ENCODE measurements around the gene FAM120AOS. TPM values are rescaled to one million over a fixed set of nuclear protein-coding genes. Genes with fewer than 3 reads are reported as not detected.

FAM120AOS gene
- total RNA-seq: 28.4 TPM
- polyA plus RNA-seq (ENCODE audit: insufficient read depth in 1 of 8, insufficient read length in 8 of 8, low replicate concordance in 1 of 8): 10 to 100 TPM; 34.8 to 41.8 (median 37.6) TPM
- long read RNA-seq, donor 1, partial matches to known transcripts: 13 of 21 reads
- long read RNA-seq, donor 1, other reads (novel, unspliced or antisense): 0 of 21 reads
- long read RNA-seq, donor 2: 0 reads
- long read RNA-seq, donor 3, full-length matches to known transcripts: 15 of 57 reads
- long read RNA-seq, donor 3, partial matches to known transcripts: 42 of 57 reads
- long read RNA-seq, donor 3, other reads (novel, unspliced or antisense): 0 of 57 reads
- long read RNA-seq, donor 4, full-length matches to known transcripts: 9 of 24 reads
- long read RNA-seq, donor 4, partial matches to known transcripts: 15 of 24 reads
- long read RNA-seq, donor 4, other reads (novel, unspliced or antisense): 0 of 24 reads
- long read RNA-seq, donor 5, full-length matches to known transcripts: 47 of 116 reads
- long read RNA-seq, donor 5, partial matches to known transcripts: 63 of 116 reads
- long read RNA-seq, donor 5, other reads (novel, unspliced or antisense): 6 of 116 reads
- long read RNA-seq, donor 6, full-length matches to known transcripts: 26 of 104 reads
- long read RNA-seq, donor 6, partial matches to known transcripts: 68 of 104 reads
- long read RNA-seq, donor 6, other reads (novel, unspliced or antisense): 10 of 104 reads
- long read RNA-seq, donor 7, transcript FAM120AOS-206 (4 exons, 1,491 nt): minor isoform, 7 of 21 reads
- long read RNA-seq, donor 7, transcript FAM120AOS-202 (3 exons, 1,800 nt): major isoform, 10 of 21 reads
- long read RNA-seq, donor 7, partial matches to known transcripts: 0 of 21 reads
- long read RNA-seq, donor 7, other reads (novel, unspliced or antisense): 0 of 21 reads
- long read RNA-seq, donor 8, partial matches to known transcripts: 54 of 59 reads
- long read RNA-seq, donor 8, other reads (novel, unspliced or antisense): 0 of 59 reads
- long read RNA-seq, donor 9, full-length matches to known transcripts: 12 of 12 reads
- long read RNA-seq, donor 9, partial matches to known transcripts: 0 of 12 reads
- long read RNA-seq, donor 9, other reads (novel, unspliced or antisense): 0 of 12 reads
- long read RNA-seq, donor 10, full-length matches to known transcripts: 15 of 325 reads
- long read RNA-seq, donor 10, partial matches to known transcripts: 310 of 325 reads
- long read RNA-seq, donor 10, other reads (novel, unspliced or antisense): 0 of 325 reads
- long read RNA-seq, donor 11, full-length matches to known transcripts: 9 of 9 reads
- long read RNA-seq, donor 11, partial matches to known transcripts: 0 of 9 reads
- long read RNA-seq, donor 11, other reads (novel, unspliced or antisense): 0 of 9 reads

DNA sequence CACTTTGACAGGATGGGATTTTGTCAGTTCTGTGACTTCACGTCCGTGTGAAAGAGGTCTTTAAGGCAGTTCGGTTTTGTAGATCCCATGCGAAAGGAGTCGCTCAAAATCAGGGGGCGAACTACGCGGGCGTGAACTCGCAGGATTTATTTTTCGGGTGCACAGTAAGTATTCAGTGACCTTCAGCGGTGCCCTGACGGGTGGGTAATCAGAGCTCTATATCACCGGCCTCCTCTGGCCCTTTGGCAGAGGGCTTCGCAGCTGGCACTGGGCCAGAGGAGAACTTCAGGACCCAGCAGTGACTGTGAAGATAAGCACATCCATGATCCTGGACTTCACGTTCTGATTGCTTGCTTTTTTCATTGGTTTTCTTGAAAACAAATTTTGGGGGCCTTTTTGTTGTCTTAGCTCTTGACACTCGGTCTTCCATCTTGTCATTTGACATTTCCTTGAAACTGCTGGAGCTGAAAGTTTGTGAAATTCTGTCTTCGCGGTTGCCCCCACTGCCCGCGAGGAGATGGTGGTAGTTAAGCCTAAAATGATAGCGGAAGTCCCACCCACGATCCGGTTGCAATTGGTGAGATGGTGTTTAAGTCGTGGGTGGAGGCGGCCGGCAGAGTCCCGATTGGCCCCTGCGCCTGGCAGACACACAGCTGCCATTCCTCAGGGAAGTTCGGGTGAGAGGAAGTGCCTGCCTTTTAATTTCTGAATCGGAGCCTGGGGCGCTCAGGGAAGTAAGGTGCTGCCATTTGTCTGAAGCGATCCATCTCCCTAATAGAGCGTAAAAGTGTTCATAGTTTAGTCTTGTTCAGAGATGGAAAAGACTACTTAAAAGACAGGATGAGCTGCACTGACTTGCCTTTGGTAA lies at the start of gene FAM120AOS:
FAM120AOS (minus strand) TSS at position 535 of the 868 bp plus-strand sequence. CDS start 872 bp downstream, outside the sequence.
- H3K4me1 ChIP-seq (ENCODE audit: control insufficient read depth, insufficient read depth, low read length): peaks cover 13% of the 10 kb centered on the region
- H3K27ac ChIP-seq (ENCODE audit: low read length): peak within 1 kb of the TSS; percentile 88
- H3K4me3 ChIP-seq (ENCODE audit: low read length): peak within 1 kb of the TSS; percentile 78
- peaks cover 4% of the 10 kb centered on the region for H3K36me3 ChIP-seq (ENCODE audit: control insufficient read depth, insufficient read depth, low read length)
- no peaks in the 10 kb centered on the region for H3K27me3 ChIP-seq (ENCODE audit: control insufficient read depth, insufficient read depth, low read length)
- WGBS (ENCODE audit: insufficient coverage): 0% methylated on average over 24 of the region's 34 CpGs
- peak; percentile 98 for DNase-seq
- no peaks in the 10 kb centered on the region for H3K9me3 ChIP-seq (replicated peaks; ENCODE audit: control insufficient read depth, low read depth, low read length)

DNA sequence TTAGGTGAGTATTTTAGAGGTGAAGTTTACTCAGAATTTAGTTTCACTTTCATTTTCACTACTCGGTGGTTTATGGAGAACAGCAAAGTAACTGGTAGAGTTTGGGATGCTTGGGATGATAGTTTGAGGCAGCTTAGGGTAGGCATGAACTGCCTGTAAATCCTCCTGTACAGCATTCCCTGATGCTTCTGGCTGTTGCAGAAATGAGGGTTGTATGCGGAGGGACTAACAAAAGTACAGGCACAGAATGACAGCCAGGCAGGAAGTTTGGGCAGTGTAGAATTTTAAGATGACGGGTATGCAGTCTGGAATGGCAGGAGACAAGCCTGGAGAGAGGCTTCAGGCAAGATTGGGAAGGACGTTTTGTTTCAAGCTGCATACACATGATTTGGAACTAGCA lies 48.0 kb upstream of the FAM120AOS start:
- no peak overlapping the region for H3K4me3 ChIP-seq (ENCODE audit: low read length)
- no peaks in the 10 kb centered on the region for H3K27me3 ChIP-seq (ENCODE audit: control insufficient read depth, insufficient read depth, low read length)
- no peak overlapping the region for H3K27ac ChIP-seq (ENCODE audit: low read length)
- H3K9me3 ChIP-seq (replicated peaks; ENCODE audit: control insufficient read depth, low read depth, low read length): no peaks in the 10 kb centered on the region
- WGBS (ENCODE audit: insufficient coverage): 82% methylated on average over 3 of the region's 4 CpGs
- peaks cover 44% of the 10 kb centered on the region for H3K36me3 ChIP-seq (ENCODE audit: control insufficient read depth, insufficient read depth, low read length)
- peaks cover 3% of the 10 kb centered on the region for H3K4me1 ChIP-seq (ENCODE audit: control insufficient read depth, insufficient read depth, low read length)
- no peak for DNase-seq

DNA sequence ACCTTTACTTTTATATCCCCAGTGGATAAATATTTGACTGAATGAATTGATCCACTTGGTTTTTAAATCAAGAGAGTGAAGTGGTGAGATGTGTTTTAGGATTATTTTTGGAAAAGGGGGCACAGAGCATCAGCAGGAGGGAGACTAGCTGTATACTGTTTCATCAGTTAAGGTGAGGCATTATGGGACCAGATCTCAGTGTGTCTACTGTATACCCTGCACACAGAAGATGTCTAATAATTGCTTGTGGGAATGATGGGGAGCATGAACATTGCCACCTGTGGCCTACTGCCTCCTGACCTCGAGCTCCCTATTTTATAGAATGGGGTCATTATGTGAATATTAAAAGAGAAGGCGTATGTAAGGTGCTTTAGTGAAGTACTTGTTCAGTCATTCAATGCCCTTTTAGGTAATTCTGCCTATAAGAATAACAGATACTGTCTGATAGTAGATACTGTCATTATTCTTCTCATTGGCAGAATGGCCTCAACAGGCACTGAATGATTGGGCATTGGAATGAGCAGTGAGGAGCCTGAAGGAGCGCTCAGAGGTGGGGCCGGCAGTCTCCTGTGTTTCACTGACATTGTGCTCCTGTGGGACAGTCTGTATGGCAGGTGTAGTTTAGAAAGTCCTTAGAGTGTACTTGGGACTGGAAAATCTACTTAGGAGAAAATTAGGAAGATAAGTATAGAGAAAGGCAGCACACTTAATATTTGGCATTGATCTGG lies 47.4 kb upstream of the FAM120AOS start:
- peaks cover 49% of the 10 kb centered on the region for H3K36me3 ChIP-seq (ENCODE audit: control insufficient read depth, insufficient read depth, low read length)
- no peaks in the 10 kb centered on the region for H3K9me3 ChIP-seq (replicated peaks; ENCODE audit: control insufficient read depth, low read depth, low read length)
- H3K4me1 ChIP-seq (ENCODE audit: control insufficient read depth, insufficient read depth, low read length): peaks cover 3% of the 10 kb centered on the region
- 92% methylated on average over 3 of the region's 4 CpGs for WGBS (ENCODE audit: insufficient coverage)
- no peak for DNase-seq
- no peaks in the 10 kb centered on the region for H3K27me3 ChIP-seq (ENCODE audit: control insufficient read depth, insufficient read depth, low read length)
- no peak overlapping the region for H3K27ac ChIP-seq (ENCODE audit: low read length)
- H3K4me3 ChIP-seq (ENCODE audit: low read length): no peak overlapping the region

DNA sequence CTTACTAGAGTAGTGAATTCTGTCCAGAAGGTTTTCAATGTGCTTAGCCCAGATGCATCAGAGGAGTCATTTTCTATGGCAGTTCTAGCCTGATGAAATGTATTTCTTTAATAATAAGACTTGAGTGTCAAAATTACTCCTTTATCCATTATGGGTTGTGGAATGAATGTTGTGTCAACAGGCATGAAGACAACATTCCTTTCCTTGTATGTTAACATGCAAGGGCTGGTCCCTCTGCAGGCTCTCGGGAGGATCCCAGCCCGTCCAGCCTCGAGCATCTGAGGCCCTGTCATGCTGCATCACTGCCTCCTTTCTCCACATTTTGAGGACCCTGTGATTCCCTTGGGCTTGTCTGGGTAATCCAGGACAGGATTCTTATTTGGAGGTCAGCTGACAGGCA lies 42.9 kb upstream of the FAM120AOS start:
- peaks cover 3% of the 10 kb centered on the region for H3K4me1 ChIP-seq (ENCODE audit: control insufficient read depth, insufficient read depth, low read length)

DNA sequence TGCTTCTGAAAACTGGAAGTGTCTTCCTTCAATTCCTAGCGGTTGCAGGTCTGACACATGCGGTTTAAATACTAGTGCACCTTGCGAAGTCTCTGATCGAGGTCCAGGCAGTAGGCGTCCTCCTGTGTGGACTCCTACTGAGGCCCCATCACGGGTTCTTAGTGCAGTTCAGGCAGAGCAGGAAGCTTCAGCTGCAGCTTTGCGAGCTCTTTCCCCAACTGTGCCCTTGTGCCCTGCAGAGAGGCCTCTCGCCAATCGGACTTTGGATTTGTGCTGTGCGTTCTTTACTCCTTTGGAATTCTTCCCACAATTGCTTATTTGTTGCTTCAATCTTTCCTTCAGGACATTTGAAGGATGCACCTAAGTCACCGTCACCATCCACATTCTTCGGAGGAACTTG lies 40.6 kb upstream of the FAM120AOS start:
- Histone ChIP-seq H3K27me3 (ENCODE audit: control insufficient read depth, insufficient read depth, low read length) (no peaks in the 10 kb centered on the region), H3K9me3 (replicated peaks; ENCODE audit: control insufficient read depth, low read depth, low read length) (no peaks in the 10 kb centered on the region), H3K4me3 (ENCODE audit: low read length) (no peak overlapping the region), H3K4me1 (ENCODE audit: control insufficient read depth, insufficient read depth, low read length) (no peaks in the 10 kb centered on the region), H3K36me3 (ENCODE audit: control insufficient read depth, insufficient read depth, low read length) (peaks cover 44% of the 10 kb centered on the region), H3K27ac (ENCODE audit: low read length) (no peak overlapping the region)
- WGBS (ENCODE audit: insufficient coverage): 93% methylated on average over 12 of the region's 12 CpGs
- DNase-seq: no peak

More for the DNA sequence above, 42.9 kb upstream of the FAM120AOS start:
- Histone ChIP-seq H3K9me3 (replicated peaks; ENCODE audit: control insufficient read depth, low read depth, low read length) (no peaks in the 10 kb centered on the region), H3K36me3 (ENCODE audit: control insufficient read depth, insufficient read depth, low read length) (peaks cover 51% of the 10 kb centered on the region), H3K4me3 (ENCODE audit: low read length) (no peak overlapping the region), H3K27me3 (ENCODE audit: control insufficient read depth, insufficient read depth, low read length) (no peaks in the 10 kb centered on the region), H3K27ac (ENCODE audit: low read length) (no peak overlapping the region)
- 86% methylated on average over 3 of the region's 3 CpGs for WGBS (ENCODE audit: insufficient coverage)
- no peak for DNase-seq

DNA sequence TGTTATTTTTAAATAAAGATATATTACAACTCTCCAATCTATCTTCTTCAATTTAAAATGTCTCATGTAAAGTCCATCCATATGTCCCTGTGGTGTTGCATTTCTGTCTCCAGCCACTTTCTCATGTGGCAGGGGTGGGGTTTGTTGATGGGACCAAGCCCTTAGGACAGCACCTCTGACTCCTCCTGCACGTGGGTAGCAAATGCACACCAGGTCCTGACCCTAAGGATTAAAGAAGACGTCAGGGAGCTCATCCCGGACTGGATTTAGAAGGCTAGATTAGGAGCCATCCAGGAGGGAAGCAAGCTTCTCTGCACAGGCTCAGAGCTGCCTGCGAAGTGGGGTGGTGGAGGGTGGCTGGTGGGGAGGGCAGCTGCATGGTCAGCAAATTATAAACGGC lies 38.9 kb upstream of the FAM120AOS start:
- Histone ChIP-seq H3K27ac (ENCODE audit: low read length) (no peak overlapping the region), H3K9me3 (replicated peaks; ENCODE audit: control insufficient read depth, low read depth, low read length) (no peaks in the 10 kb centered on the region), H3K4me1 (ENCODE audit: control insufficient read depth, insufficient read depth, low read length) (no peaks in the 10 kb centered on the region), H3K4me3 (ENCODE audit: low read length) (no peak overlapping the region), H3K27me3 (ENCODE audit: control insufficient read depth, insufficient read depth, low read length) (no peaks in the 10 kb centered on the region), H3K36me3 (ENCODE audit: control insufficient read depth, insufficient read depth, low read length) (peaks cover 40% of the 10 kb centered on the region)
- DNase-seq: peak; percentile 10
- WGBS (ENCODE audit: insufficient coverage): 38% methylated on average over 3 of the region's 5 CpGs

DNA sequence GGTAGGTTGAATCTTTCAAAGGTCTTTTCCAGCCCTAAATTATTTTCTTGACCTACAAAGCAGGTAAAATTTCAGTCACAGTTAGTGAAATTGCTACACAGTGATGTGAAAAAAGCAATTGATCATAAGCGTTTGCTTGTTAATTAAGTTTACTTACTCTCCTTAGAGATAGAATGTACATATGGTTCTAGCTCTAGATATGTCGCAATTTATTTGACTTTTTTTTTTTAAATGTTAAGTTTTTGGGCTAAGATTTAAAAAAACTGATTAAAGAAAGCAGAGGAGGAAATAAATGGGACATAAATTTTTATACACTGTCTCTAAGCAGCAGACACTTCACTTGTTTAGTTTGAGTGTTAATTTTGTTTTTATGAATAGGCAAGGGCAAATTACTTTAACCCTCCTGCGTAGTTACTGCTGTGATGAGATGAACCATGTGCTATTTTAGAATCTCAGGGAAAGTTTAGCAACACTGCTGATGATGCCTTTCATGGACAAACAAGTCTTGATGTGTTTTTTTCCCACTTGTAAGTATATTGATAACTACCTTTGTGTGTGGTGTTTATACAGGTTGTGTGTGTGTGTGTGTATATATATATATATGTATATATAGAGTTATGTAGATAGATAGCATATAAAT lies 38.3 kb upstream of the FAM120AOS start:
- Histone ChIP-seq H3K36me3 (ENCODE audit: control insufficient read depth, insufficient read depth, low read length) (peaks cover 34% of the 10 kb centered on the region), H3K9me3 (replicated peaks; ENCODE audit: control insufficient read depth, low read depth, low read length) (no peaks in the 10 kb centered on the region), H3K4me3 (ENCODE audit: low read length) (no peak overlapping the region), H3K27ac (ENCODE audit: low read length) (no peak overlapping the region), H3K27me3 (ENCODE audit: control insufficient read depth, insufficient read depth, low read length) (no peaks in the 10 kb centered on the region), H3K4me1 (ENCODE audit: control insufficient read depth, insufficient read depth, low read length) (no peaks in the 10 kb centered on the region)
- WGBS (ENCODE audit: insufficient coverage): no CpG with 5 or more reads among the region's 3 CpGs
- DNase-seq: no peak

DNA sequence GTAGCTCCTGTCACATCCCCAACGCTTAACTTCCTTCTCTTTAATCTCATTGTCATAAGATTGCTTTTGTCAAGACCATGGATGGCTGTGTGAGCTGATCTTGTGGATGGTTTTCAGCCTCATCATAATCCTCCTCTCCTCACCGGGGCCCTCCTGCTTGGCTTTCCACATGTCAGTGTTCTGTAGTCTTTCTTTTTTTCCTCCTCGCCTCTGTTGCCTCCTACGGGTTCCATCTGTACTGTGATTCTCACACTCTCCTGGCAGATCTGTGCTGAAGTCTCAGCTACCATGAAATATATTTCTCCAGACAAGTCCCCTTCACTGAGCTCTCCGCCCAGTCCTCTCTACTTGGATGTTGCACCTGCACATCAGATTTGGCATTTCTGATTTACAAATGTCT lies 34.9 kb upstream of the FAM120AOS start:
- no peaks in the 10 kb centered on the region for H3K27me3 ChIP-seq (ENCODE audit: control insufficient read depth, insufficient read depth, low read length)
- H3K4me3 ChIP-seq (ENCODE audit: low read length): no peak overlapping the region
- H3K4me1 ChIP-seq (ENCODE audit: control insufficient read depth, insufficient read depth, low read length): no peaks in the 10 kb centered on the region
- no peak overlapping the region for H3K27ac ChIP-seq (ENCODE audit: low read length)
- H3K9me3 ChIP-seq (replicated peaks; ENCODE audit: control insufficient read depth, low read depth, low read length): no peaks in the 10 kb centered on the region
- no peak for DNase-seq
- 79% methylated on average over 4 of the region's 5 CpGs for whole genome bisulfite sequencing (ENCODE audit: insufficient coverage)
- peaks cover 28% of the 10 kb centered on the region for H3K36me3 ChIP-seq (ENCODE audit: control insufficient read depth, insufficient read depth, low read length)

Measured in muscle of leg (tissue), 16 donors.